Panc1 (cell line): ENCODE data around the gene RASSF4. TPM values are rescaled to one million over a fixed set of nuclear protein-coding genes. Genes with fewer than 3 reads are reported as not detected.

Source experiments
- ATAC-seq: fragments of 200-7000 bp; cut with Tn5 transposase; 2 replicates; pipeline ENCODE4 v1.9.1; 2020; ENCODE audit warnings: mild to moderate bottlenecking, moderate library complexity
- BruUV-seq: library from RNA; stranded (reverse); fragments of 400-500 nt; replicated peaks from 2 replicates; lab custom pipeline; 2021; lab: Mats Ljungman, UMichigan
- CTCF ChIA-PET: fragments of 300-600 bp; sonication (Branson Sonifier 250); formaldehyde crosslinking; loops from one replicate; lab custom pipeline; 2022; ENCODE audit warnings: antibody characterized with exemption; lab: Charles Lee
- POLR2A ChIA-PET: fragments of 300-600 bp; sonication (Branson Sonifier 250); formaldehyde crosslinking; loops from one replicate; lab custom pipeline; 2022; ENCODE audit warnings: antibody characterized with exemption; lab: Charles Lee
- DNase-seq: peaks from one replicate; pipeline ENCODE4 v3.0.0-alpha.2; 2010; ENCODE audit warnings: low read depth, low spot score
- H3K27ac ChIP-seq: 2 replicates; pipeline ENCODE4 v1.5.1; 2011; ENCODE audit warnings: mild to moderate bottlenecking, low read length, inconsistent platforms
- H3K27me3 ChIP-seq: fragments of 200-500 bp; sonication (Bioruptor generic); 2 replicates; pipeline ENCODE4 v1.6.0; 2014; ENCODE audit warnings: low read length, inconsistent platforms; ENCODE audit not compliant: control insufficient read depth, insufficient read depth
- H3K36me3 ChIP-seq: fragments of 200-500 bp; sonication (Bioruptor generic); 2 replicates; pipeline ENCODE4 v1.5.1; 2014; ENCODE audit warnings: inconsistent platforms, mild to moderate bottlenecking, low read length, moderate library complexity; ENCODE audit not compliant: control insufficient read depth, insufficient read depth
- H3K4me1 ChIP-seq: 2 replicates; pipeline ENCODE4 v1.5.1; 2011; ENCODE audit warnings: inconsistent platforms, mild to moderate bottlenecking, low read length, moderate library complexity; ENCODE audit not compliant: control insufficient read depth, insufficient read depth
- H3K4me3 ChIP-seq, 2 experiments: 2 replicates each; pipeline ENCODE4 v1.5.1; 2011 to 2012; ENCODE audit warnings: low read depth in 2 of 2, low read length in 2 of 2, mild to moderate bottlenecking in 2 of 2, inconsistent platforms in 1 of 2, moderate library complexity in 1 of 2
- H3K9me3 ChIP-seq: fragments of 200-500 bp; sonication (Bioruptor generic); 2 replicates; pipeline ENCODE4 v1.5.1; 2014; ENCODE audit warnings: low read depth, mild to moderate bottlenecking, inconsistent platforms, low read length, moderate library complexity; ENCODE audit not compliant: control insufficient read depth, insufficient read depth
- CTCF ChIP-seq: fragments of 450-650 bp; IDR thresholded peaks from 2 replicates; pipeline ENCODE4 v1.5.1; 2017; ENCODE audit warnings: mild to moderate bottlenecking
- POLR2AphosphoS5 ChIP-seq: IDR thresholded peaks from 2 replicates; pipeline ENCODE4 v1.6.1; 2012; ENCODE audit warnings: mild to moderate bottlenecking, low read depth, low read length, moderate library complexity
- REST ChIP-seq, 2 experiments: IDR thresholded peaks; 2 replicates each; pipeline ENCODE4 v1.6.1; 2011 to 2012; ENCODE audit warnings: low read depth in 2 of 2, control low read depth in 1 of 2, low read length in 1 of 2, mild to moderate bottlenecking in 1 of 2, moderate library complexity in 1 of 2; ENCODE audit not compliant: insufficient read depth in 1 of 2
- SIN3A ChIP-seq: IDR thresholded peaks from 2 replicates; pipeline ENCODE4 v1.6.1; 2012; ENCODE audit warnings: low read depth, mild to moderate bottlenecking, low read length, moderate library complexity, borderline replicate concordance; ENCODE audit not compliant: insufficient read depth
- TCF7L2 ChIP-seq: IDR thresholded peaks from 2 replicates; pipeline ENCODE4 v1.6.1; 2011; ENCODE audit warnings: mild to moderate bottlenecking, low read depth, low read length, inconsistent platforms
- in situ Hi-C: cut with HindIII; loops from 2 replicates; pipeline ENCODE4 v1.10.0; 2016; ENCODE audit warnings: low sequenced_read_pairs, low pct_unique_long_range_greater_than_20kb
- intact Hi-C: fragments of 100-400 bp; cut with micrococcal nuclease; formaldehyde crosslinking; loops from one replicate; pipeline ENCODE4 v1.10.0; 2022; ENCODE audit not compliant: unreplicated experiment
- total RNA-seq: library from RNA; stranded (reverse); gene quantifications from one replicate; pipeline ENCODE4 v1.2.1, GENCODE V29; 2021; ENCODE audit not compliant: unreplicated experiment

RASSF4 gene
- total RNA-seq, 1 experiment from 2014 or later: 13.9 TPM

GRCh38 chr10:44954962-44955361 is 4.6 kb upstream of the RASSF4 start:
- no peak for TF ChIP-seq POLR2AphosphoS5
- no peak for TF ChIP-seq REST (IDR thresholded peaks at IDR 0.05; ENCODE audit: insufficient read depth in 1 of 2, low read depth in 2 of 2, low read length in 1 of 2)
- TF ChIP-seq CTCF: no peak
- no peak for TF ChIP-seq SIN3A
- no peak for TF ChIP-seq TCF7L2
- POLR2A ChIA-PET: no interaction called here
- no peaks in the 10 kb centered on the region for H3K9me3 ChIP-seq
- H3K4me1 ChIP-seq: peaks cover 14% of the 10 kb centered on the region
- intact Hi-C loops (no loop called here), in situ Hi-C loops (no loop called here)
- CTCF ChIA-PET: no interaction called here
- ATAC-seq (no peak), DNase-seq (no peak)
- no peaks in the 10 kb centered on the region for H3K27me3 ChIP-seq
- no peak overlapping the region for H3K4me3 ChIP-seq
- H3K36me3 ChIP-seq: no peaks in the 10 kb centered on the region
- H3K27ac ChIP-seq: no peak overlapping the region
- BruUV-seq: no TSS peak

GRCh38 chr10:44955413-44956070 is 4.1 kb upstream of the RASSF4 start:
- Histone ChIP-seq H3K4me3 (no peak overlapping the region), H3K9me3 (no peaks in the 10 kb centered on the region), H3K36me3 (no peaks in the 10 kb centered on the region), H3K4me1 (peaks cover 18% of the 10 kb centered on the region), H3K27ac (no peak overlapping the region), H3K27me3 (no peaks in the 10 kb centered on the region)
- intact Hi-C loops (no loop called here), in situ Hi-C loops (no loop called here)
- ChIA-PET CTCF (no interaction called here), POLR2A (no interaction called here)
- no peak for DNase-seq
- TF ChIP-seq SIN3A (no peak), TCF7L2 (no peak), CTCF (no peak), POLR2AphosphoS5 (no peak), REST (IDR thresholded peaks at IDR 0.05; ENCODE audit: insufficient read depth in 1 of 2, low read depth in 2 of 2, low read length in 1 of 2) (no peak)
- no TSS peak for BruUV-seq
- no peak for ATAC-seq
